ENCODE results near the gene FBXO44.

FBXO44 gene

GRCh38 chr1:11682799-11683198, 28.1 kb downstream of the FBXO44 start:
- no peak for DNase-seq (ENCODE audit: low read depth)
- no peak overlapping the region for H3K4me3 ChIP-seq (ENCODE audit: control insufficient read depth, low read depth, low read length)
- no peak for TF ChIP-seq CTCF (conservative IDR thresholded peaks at IDR 0.05; ENCODE audit: control insufficient read depth, insufficient read depth, low read depth, low read length)

GRCh38 chr1:11684070-11684469, 29.4 kb downstream of the FBXO44 start:
- TF ChIP-seq CTCF (conservative IDR thresholded peaks at IDR 0.05; ENCODE audit: control insufficient read depth, insufficient read depth, low read depth, low read length), result no peak
- DNase-seq (ENCODE audit: low read depth), result no peak

DNA sequence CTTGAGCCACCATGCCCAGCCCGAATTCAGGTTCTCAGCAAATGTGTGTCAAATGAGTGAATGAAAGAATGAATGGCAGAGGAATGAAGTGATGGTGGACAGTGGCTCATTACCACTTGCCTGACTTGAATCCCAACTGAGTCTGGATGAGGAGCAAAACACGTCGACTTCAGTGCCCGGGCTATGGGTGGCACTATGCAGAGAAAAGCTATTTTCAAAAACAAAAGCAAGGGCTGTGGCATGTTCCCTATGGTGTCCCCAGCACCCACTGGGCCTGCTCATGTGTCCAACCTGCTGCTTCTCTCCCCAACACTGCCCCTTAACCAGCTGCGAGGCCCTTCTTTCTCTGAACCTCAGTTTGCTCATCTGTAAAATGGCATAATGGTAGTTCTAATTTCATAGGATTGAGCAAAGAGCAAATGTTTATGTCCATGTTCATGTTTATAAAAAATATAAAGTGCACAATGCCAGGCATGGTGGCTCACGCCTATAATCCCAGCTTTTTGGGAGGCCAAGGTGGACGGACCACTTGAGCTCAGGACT, 30.6 kb downstream of the FBXO44 start:
- H3K4me3 ChIP-seq (ENCODE audit: control insufficient read depth, low read depth, low read length), result no peak overlapping the region
- no peak for TF ChIP-seq CTCF (conservative IDR thresholded peaks at IDR 0.05; ENCODE audit: control insufficient read depth, insufficient read depth, low read depth, low read length)
- no peak for DNase-seq (ENCODE audit: low read depth)

More at GRCh38 chr1:11684070-11684469, 29.4 kb downstream of the FBXO44 start:
- H3K4me3 ChIP-seq (ENCODE audit: control insufficient read depth, low read depth, low read length), result no peak overlapping the region

- no peak for TF ChIP-seq CTCF (conservative IDR thresholded peaks at IDR 0.05; ENCODE audit: control insufficient read depth, insufficient read depth, low read depth, low read length)
- DNase-seq (ENCODE audit: low read depth), result no peak
- no peak overlapping the region for H3K4me3 ChIP-seq (ENCODE audit: control insufficient read depth, low read depth, low read length)
These were observed 33.8 kb downstream of the FBXO44 start for GRCh38 chr1:11688506-11688905.

DNA sequence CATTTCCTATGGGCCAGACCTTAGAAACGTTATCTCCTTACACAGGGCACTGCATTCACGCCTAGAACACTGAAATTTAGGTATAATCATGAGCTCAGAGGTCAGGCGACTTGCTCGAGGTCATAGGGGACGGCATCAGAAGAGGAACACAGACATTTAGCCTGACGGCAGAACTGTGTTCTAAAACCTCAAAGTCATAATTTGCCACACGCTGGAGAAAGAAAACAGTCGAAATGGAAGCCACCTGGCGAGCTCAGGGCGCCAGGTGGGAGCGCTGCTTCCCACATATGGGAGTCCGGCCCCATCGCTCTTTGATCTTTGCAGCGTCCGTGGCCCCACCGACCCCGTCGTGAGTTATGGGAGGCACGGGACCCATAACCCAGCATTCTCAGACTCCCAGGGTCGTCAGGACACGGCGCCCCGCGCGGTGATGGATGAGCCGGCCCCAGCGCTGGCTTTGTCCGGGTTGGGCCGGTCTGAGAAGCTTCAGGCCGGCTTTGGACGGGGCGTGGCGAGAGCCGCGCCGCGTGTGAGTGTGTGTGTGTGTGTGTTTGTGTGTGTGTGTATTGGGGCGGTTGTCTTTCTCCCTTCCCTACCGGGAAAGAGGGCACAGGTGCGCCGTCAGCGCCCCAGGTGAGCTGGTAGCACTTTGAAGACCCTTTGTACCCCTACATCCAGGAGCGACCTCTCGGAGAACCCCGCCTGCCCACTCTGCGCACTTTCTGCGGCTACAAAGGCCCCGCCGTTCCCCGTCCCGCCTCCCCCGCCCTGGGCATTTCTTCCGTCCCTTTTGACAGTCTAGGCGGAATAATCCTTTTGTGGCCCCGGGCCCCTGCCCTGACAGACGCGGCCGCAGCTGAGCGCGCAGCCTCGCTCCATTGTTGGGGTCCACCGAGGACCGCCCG, 36.0 kb downstream of the FBXO44 start:
- H3K4me3 ChIP-seq (ENCODE audit: control insufficient read depth, low read depth, low read length), result no peak overlapping the region
- no peak for DNase-seq (ENCODE audit: low read depth)
- no peak for TF ChIP-seq CTCF (conservative IDR thresholded peaks at IDR 0.05; ENCODE audit: control insufficient read depth, insufficient read depth, low read depth, low read length)

DNA sequence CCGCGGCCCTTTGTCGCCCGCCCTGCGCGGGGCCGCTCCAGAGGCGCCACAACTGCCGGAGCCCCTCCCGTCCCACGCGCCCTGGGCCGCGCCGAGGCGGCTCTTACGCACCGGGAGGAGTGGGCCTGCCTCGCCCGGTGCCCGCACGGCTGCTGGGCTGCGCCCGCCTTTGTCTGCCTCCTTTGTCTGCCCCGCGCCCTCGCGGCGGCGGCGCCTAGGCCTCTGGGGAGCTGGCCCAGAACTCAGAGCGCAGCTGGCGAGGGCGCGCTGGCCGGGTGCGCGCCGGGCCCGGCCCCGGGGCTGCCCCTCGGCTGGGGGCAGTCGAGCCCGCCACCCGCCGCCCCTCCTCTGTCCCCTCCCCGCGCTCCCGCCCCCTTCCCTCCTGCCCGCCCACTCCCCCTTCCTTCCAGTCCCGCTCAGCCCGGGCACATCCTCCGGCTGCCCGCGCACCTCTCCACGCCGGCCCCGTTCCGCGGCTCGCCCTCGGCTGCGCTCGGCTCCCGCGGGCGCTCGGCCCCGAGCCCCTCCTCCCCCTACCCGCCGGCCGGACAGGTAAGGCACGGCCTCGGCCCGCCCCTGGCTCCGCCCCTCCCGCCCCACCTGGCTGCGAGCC, 36.7 kb downstream of the FBXO44 start, which contains the start of gene DRAXIN:
Gene DRAXIN (plus strand): TSS at position 409 of the 613 bp plus-strand sequence. CDS start 14,549 bp downstream, outside the sequence.
- no peak within 1 kb of the TSS for H3K4me3 ChIP-seq (ENCODE audit: control insufficient read depth, low read depth, low read length)
- DNase-seq (ENCODE audit: low read depth), result no peak
- TF ChIP-seq CTCF (conservative IDR thresholded peaks at IDR 0.05; ENCODE audit: control insufficient read depth, insufficient read depth, low read depth, low read length), result no peak
